ENCODE data around the gene ZBTB14. TPM values are rescaled to one million over a fixed set of nuclear protein-coding genes. Genes with fewer than 3 reads are reported as not detected.

ZBTB14 gene
- total RNA-seq, 1 donor: 16.3 TPM

- Histone ChIP-seq H3K79me2 (ENCODE audit: insufficient read depth, low read length) (no peaks in the 10 kb centered on the region), H3K9me3 (ENCODE audit: low read depth, low read length) (no peaks in the 10 kb centered on the region), H3K27me3 (ENCODE audit: insufficient read depth, low read length) (no peaks in the 10 kb centered on the region), H3K27ac (ENCODE audit: low read depth, low read length) (no peak overlapping the region), H2AFZ (ENCODE audit: low read length) (no peak overlapping the region), H3K4me1 (ENCODE audit: insufficient read depth, low read length) (no peaks in the 10 kb centered on the region), H3K4me3 (ENCODE audit: insufficient read depth, low read length) (no peak overlapping the region), H4K20me1 (ENCODE audit: insufficient read depth, low read length) (no peaks in the 10 kb centered on the region), H3K4me2 (ENCODE audit: insufficient read depth, low read length) (no peak overlapping the region), H3K36me3 (ENCODE audit: insufficient read depth, low read length) (no peaks in the 10 kb centered on the region)
- TF ChIP-seq CTCF (IDR thresholded peaks at IDR 0.05; ENCODE audit: extremely low read depth, low read depth, low read length): no peak
- DNase-seq (ENCODE audit: insufficient read length, low spot score, missing footprints): no peak
Measured at GRCh38 chr18:5250603-5251002, 44.9 kb downstream of the ZBTB14 start.

- Histone ChIP-seq H4K20me1 (ENCODE audit: insufficient read depth, low read length) (no peaks in the 10 kb centered on the region), H2AFZ (ENCODE audit: low read length) (no peak overlapping the region), H3K27me3 (ENCODE audit: insufficient read depth, low read length) (no peaks in the 10 kb centered on the region), H3K9me3 (ENCODE audit: low read depth, low read length) (no peaks in the 10 kb centered on the region), H3K36me3 (ENCODE audit: insufficient read depth, low read length) (peaks cover 4% of the 10 kb centered on the region), H3K79me2 (ENCODE audit: insufficient read depth, low read length) (peaks cover 4% of the 10 kb centered on the region), H3K27ac (ENCODE audit: low read depth, low read length) (no peak overlapping the region), H3K4me1 (ENCODE audit: insufficient read depth, low read length) (no peaks in the 10 kb centered on the region), H3K4me2 (ENCODE audit: insufficient read depth, low read length) (no peak overlapping the region), H3K4me3 (ENCODE audit: insufficient read depth, low read length) (no peak overlapping the region)
- DNase-seq (ENCODE audit: insufficient read length, low spot score, missing footprints): no peak
- TF ChIP-seq CTCF (IDR thresholded peaks at IDR 0.05; ENCODE audit: extremely low read depth, low read depth, low read length): no peak
Measured at GRCh38 chr18:5244941-5245340, 50.6 kb downstream of the ZBTB14 start.

GRCh38 chr18:5239447-5239846 lies 56.1 kb downstream of the ZBTB14 start:
- H3K27ac ChIP-seq (ENCODE audit: low read depth, low read length): no peak overlapping the region
- DNase-seq (ENCODE audit: insufficient read length, low spot score, missing footprints): no peak
- no peaks in the 10 kb centered on the region for H3K27me3 ChIP-seq (ENCODE audit: insufficient read depth, low read length)
- no peak for TF ChIP-seq CTCF (IDR thresholded peaks at IDR 0.05; ENCODE audit: extremely low read depth, low read depth, low read length)
- peak overlapping the region; percentile 83 for H3K4me3 ChIP-seq (ENCODE audit: insufficient read depth, low read length)
- peaks cover 17% of the 10 kb centered on the region for H3K4me1 ChIP-seq (ENCODE audit: insufficient read depth, low read length)
- peaks cover 4% of the 10 kb centered on the region for H3K36me3 ChIP-seq (ENCODE audit: insufficient read depth, low read length)
- peak overlapping the region; percentile 93 for H3K4me2 ChIP-seq (ENCODE audit: insufficient read depth, low read length)
- no peaks in the 10 kb centered on the region for H4K20me1 ChIP-seq (ENCODE audit: insufficient read depth, low read length)
- H3K9me3 ChIP-seq (ENCODE audit: low read depth, low read length): no peaks in the 10 kb centered on the region
- H2AFZ ChIP-seq (ENCODE audit: low read length): no peak overlapping the region
- H3K79me2 ChIP-seq (ENCODE audit: insufficient read depth, low read length): peaks cover 24% of the 10 kb centered on the region

Other genes with a start within 250 kb of the ZBTB14 start
- gene AKAIN1, start 98.5 kb downstream of the ZBTB14 start, total RNA-seq: not detected in 2 replicates
- gene EPB41L3, start 248.3 kb upstream of the ZBTB14 start, total RNA-seq: 0.72 and 0.88 TPM in 2 replicates

Data from osteoblast (primary cell).